Tibial artery (tissue), 4 donors: ENCODE data around the gene YBX1.

Source experiments
- DNase-seq, 2 donors: peaks; one replicate each; pipeline ENCODE4 v3.0.0-alpha.2; 2019
- H3K27ac ChIP-seq, 2 donors: fragments of 200-600 bp; sonication (generic) in 1 of 2; 1 replicate in 1 of 2; 2 replicates in 1 of 2; pipeline ENCODE4 v1.5.1; 2018 to 2019; ENCODE audit warnings: mild to moderate bottlenecking in 1 of 2
- H3K27me3 ChIP-seq, 2 donors: fragments of 200-600 bp; sonication (generic) in 1 of 2; one replicate each; pipeline versions ENCODE4 v1.5.1 to v1.6.0; 2016 to 2019
- H3K36me3 ChIP-seq, 3 donors: fragments of 200-600 bp; sonication (generic) in 2 of 3; one replicate each; pipeline ENCODE4 v1.5.1; 2016 to 2019; ENCODE audit warnings: mild to moderate bottlenecking in 2 of 3
- H3K4me1 ChIP-seq, 4 donors: fragments of 200-600 bp; sonication (generic) in 2 of 4; 1 replicate in 3 of 4; 2 replicates in 1 of 4; pipeline ENCODE4 v1.5.1; 2016 to 2019
- H3K4me3 ChIP-seq, 2 donors: fragments of 200-600 bp; sonication (generic) in 1 of 2; 1 replicate in 1 of 2; 2 replicates in 1 of 2; pipeline ENCODE4 v1.5.1; 2018 to 2019; ENCODE audit warnings: mild to moderate bottlenecking in 2 of 2
- H3K9me3 ChIP-seq, 3 donors: fragments of 200-600 bp; sonication (generic) in 1 of 3; one replicate each; pipeline ENCODE4 v1.5.1; 2016 to 2019
- intact Hi-C: fragments of 100-400 bp; cut with DNase I; formaldehyde crosslinking; loops from one replicate; pipeline ENCODE4 v1.15.0; 2023; ENCODE audit warnings: low total_unique reads
- TF ChIP-seq, protein P1 (sequence below), 2 experiments: fragments of 200-600 bp in 1 of 2; fragments of 450-650 bp in 1 of 2; IDR thresholded peaks; one replicate each; pipeline ENCODE4 v1.5.1; 2017 to 2019; ENCODE audit warnings: antibody characterized with exemption in 2 of 2, mild to moderate bottlenecking in 1 of 2, moderate library complexity in 1 of 2

Gene YBX1

DNA sequence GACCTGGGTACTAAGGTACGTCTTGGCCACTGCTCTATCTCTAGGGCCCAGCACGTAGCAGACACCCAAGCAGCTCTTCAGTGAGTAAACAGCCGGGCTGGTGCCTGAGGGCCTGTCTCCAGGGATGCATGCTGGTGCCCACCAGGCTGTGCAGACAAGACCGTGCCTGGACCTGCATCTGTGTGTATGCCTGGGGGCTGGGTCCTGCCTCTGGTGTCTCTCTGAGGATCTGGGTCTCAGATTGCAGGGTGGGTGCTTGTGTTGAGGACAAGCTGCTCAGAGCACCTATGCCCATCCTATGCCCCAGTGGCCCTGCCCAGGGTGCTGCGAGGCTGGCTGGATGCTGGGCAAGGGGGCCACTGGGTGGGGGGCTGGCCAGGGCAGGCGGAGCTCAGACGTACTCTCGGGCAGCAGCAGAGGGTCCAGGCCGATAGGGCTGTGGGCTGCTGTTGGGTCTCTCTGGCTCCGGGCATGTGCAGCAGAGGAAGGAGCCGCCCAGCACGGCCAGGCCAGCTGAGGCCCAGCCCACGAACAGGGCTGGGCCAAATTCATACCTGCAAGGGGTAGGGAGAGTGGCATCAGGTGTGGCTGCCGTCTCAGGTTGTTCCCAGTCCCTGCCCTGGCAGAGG lies 53.4 kb downstream of the YBX1 start:
- no peak overlapping the region for H3K27ac ChIP-seq
- TF ChIP-seq, protein P1, sequence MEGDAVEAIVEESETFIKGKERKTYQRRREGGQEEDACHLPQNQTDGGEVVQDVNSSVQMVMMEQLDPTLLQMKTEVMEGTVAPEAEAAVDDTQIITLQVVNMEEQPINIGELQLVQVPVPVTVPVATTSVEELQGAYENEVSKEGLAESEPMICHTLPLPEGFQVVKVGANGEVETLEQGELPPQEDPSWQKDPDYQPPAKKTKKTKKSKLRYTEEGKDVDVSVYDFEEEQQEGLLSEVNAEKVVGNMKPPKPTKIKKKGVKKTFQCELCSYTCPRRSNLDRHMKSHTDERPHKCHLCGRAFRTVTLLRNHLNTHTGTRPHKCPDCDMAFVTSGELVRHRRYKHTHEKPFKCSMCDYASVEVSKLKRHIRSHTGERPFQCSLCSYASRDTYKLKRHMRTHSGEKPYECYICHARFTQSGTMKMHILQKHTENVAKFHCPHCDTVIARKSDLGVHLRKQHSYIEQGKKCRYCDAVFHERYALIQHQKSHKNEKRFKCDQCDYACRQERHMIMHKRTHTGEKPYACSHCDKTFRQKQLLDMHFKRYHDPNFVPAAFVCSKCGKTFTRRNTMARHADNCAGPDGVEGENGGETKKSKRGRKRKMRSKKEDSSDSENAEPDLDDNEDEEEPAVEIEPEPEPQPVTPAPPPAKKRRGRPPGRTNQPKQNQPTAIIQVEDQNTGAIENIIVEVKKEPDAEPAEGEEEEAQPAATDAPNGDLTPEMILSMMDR (IDR thresholded peaks at IDR 0.05): no peak
- H3K27me3 ChIP-seq: no peaks in the 10 kb centered on the region
- H3K4me1 ChIP-seq: no peaks in the 10 kb centered on the region
- no peaks in the 10 kb centered on the region for H3K36me3 ChIP-seq
- intact Hi-C loops: no loop called here
- H3K9me3 ChIP-seq: no peaks in the 10 kb centered on the region
- H3K4me3 ChIP-seq: no peak overlapping the region
- DNase-seq: no peak

DNA sequence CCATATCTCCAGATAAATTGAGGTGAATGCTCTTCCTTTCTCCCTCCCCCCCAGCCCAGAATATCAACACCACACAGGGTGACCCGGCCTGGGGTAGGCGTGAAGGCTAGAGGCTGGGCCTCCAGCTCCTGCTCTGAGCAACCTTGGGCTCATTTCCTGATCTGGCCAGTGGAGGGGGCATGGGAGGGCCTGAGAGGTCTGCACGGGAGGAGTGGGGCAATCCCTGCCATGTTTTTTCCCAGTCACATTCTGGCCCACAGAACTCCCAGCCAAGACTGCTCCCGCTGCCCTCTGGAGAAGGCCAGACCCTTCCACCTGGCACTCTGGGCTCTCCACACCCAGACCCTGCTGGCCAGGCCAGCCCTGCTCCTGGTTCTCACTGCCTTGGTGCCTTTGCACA lies 53.9 kb downstream of the YBX1 start:
- Histone ChIP-seq H3K27me3 (no peaks in the 10 kb centered on the region), H3K4me1 (no peaks in the 10 kb centered on the region), H3K9me3 (no peaks in the 10 kb centered on the region), H3K27ac (no peak overlapping the region), H3K4me3 (no peak overlapping the region), H3K36me3 (no peaks in the 10 kb centered on the region)
- intact Hi-C loops: no loop called here
- DNase-seq: no peak
- TF ChIP-seq, protein P1 (IDR thresholded peaks at IDR 0.05): no peak

DNA sequence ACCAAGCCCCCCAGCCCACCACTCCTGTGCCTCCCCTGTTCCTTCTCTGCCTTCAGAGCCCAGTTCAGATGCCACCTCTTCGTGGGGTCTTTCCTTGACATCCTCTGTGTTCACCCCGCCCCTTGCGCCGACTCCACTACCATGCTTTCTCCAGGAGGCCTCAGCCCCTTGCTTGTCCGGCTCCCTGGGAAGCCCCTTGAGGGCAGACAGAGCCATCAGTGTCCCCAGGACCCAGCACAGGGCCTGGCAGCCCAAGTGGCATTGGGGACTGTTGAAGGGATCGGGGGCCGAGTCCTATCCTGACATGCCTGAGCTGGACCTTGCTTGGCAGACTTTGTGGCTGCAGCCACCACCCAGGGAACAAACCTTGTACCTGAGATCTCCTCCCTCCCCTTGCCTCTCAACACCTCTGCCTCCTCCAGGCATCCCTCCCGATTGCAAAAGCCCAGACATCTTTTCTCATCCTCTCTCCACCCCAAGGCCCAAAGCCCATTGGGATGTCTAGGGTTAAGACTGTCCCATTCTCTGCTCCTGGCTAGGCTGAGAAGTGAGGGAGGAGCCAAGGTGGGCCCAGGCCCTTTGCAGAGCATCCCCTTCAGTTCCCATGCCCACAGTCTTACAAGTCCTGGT lies 54.5 kb downstream of the YBX1 start:
- no peaks in the 10 kb centered on the region for H3K4me1 ChIP-seq
- H3K9me3 ChIP-seq: no peaks in the 10 kb centered on the region
- DNase-seq: no peak
- TF ChIP-seq, protein P1 (IDR thresholded peaks at IDR 0.05): no peak
- no peak overlapping the region for H3K27ac ChIP-seq
- intact Hi-C loops: no loop called here
- H3K36me3 ChIP-seq: no peaks in the 10 kb centered on the region
- H3K27me3 ChIP-seq: no peaks in the 10 kb centered on the region
- H3K4me3 ChIP-seq: no peak overlapping the region

DNA sequence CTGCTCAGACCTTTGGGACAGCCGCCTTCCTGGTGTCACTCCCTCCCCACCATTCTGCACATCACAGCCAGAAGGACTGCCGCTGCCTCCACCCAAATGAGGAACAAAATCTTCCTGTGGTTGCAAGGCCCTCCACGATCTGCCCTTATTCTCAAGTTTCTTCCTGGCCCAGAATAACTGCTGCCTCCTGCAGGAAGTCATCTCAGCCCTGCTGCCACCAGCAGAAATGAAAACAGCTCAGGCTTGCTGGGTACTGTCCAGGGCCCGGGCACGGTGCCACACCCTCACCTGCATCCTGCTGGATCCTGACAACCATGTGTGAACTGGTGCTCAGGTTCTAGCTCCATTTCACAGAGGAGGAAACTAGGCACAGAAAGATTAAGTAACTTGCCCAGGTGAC lies 55.0 kb downstream of the YBX1 start:
- Histone ChIP-seq H3K27me3 (no peaks in the 10 kb centered on the region), H3K4me1 (no peaks in the 10 kb centered on the region), H3K4me3 (no peak overlapping the region), H3K27ac (no peak overlapping the region), H3K9me3 (no peaks in the 10 kb centered on the region), H3K36me3 (no peaks in the 10 kb centered on the region)
- intact Hi-C loops: no loop called here
- DNase-seq: no peak
- TF ChIP-seq, protein P1 (IDR thresholded peaks at IDR 0.05): no peak

DNA sequence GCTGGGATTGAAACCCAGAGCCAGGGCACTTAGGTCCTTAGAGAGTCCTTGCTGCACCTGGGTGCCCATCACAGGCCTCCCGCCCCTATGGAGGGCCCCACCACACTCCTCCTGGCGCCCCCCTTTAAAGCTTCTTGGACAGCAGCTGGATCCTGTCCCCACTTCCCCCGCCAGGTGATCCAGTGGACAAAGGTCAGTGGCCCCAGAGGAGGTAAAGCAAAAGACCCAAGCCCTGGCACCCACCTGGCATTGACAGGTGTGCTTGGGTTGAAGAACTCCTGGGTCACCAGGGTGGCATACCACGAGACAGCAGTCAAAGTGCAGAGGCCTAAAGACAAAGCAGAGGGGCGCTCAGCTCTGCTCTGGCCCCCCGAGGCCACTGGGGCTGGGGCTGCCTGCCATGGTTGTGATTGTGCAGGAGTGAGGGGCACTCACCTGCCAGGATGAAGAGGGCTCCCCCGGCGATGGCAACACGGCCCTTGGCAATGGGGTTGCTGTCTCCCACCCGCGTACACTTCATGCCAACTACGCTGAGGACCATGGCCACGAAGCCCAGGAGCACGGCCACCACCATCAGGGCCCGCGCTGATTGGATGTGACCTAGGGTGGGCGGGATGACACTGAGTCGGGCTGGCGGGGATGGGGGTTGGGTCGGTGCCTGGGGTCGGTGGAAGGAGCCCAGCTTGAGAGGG lies 55.9 kb downstream of the YBX1 start:
- no peak overlapping the region for H3K4me3 ChIP-seq
- H3K27me3 ChIP-seq: no peaks in the 10 kb centered on the region
- H3K9me3 ChIP-seq: no peaks in the 10 kb centered on the region
- no peak for DNase-seq
- TF ChIP-seq, protein P1 (IDR thresholded peaks at IDR 0.05): no peak
- intact Hi-C loops: no loop called here
- no peaks in the 10 kb centered on the region for H3K4me1 ChIP-seq
- H3K36me3 ChIP-seq: no peaks in the 10 kb centered on the region
- no peak overlapping the region for H3K27ac ChIP-seq
